MCF 10A (cell line): Measurements from ENCODE around the gene VTA1. TPM values are rescaled to one million over a fixed set of nuclear protein-coding genes. Genes with fewer than 3 reads are reported as not detected.

Source experiments
- BruUV-seq: library from RNA; stranded (reverse); fragments of 400-500 nt; replicated peaks from 2 replicates; lab custom pipeline; 2021; lab: Mats Ljungman, UMichigan
- CTCF ChIA-PET: fragments of 300-600 bp; sonication (Branson Sonifier 250); formaldehyde crosslinking; extraction: SDS; loops from one replicate; lab custom pipeline; 2021; ENCODE audit warnings: antibody characterized with exemption, inconsistent platforms; lab: Yijun Ruan, JAX
- POLR2A ChIA-PET: fragments of 300-600, 350-650 bp; sonication (Branson Sonifier 250); formaldehyde crosslinking; extraction: SDS; loops from one replicate; lab custom pipeline; 2020; ENCODE audit warnings: antibody characterized with exemption, inconsistent platforms; lab: Yijun Ruan, JAX
- DNase-seq: peaks from one replicate; pipeline ENCODE4 v3.0.0-alpha.2; 2018; ENCODE audit not compliant: unreplicated experiment
- H3K27ac Mint-ChIP-seq: one replicate; pipeline ENCODE4 v1.8.0; 2022; ENCODE audit warnings: mild to moderate bottlenecking, low read depth, mixed read lengths; ENCODE audit not compliant: unreplicated experiment
- H3K27me3 Mint-ChIP-seq: one replicate; pipeline ENCODE4 v1.8.0; 2022; ENCODE audit warnings: mixed read lengths; ENCODE audit not compliant: insufficient read depth, unreplicated experiment
- H3K36me3 Mint-ChIP-seq: one replicate; pipeline ENCODE4 v1.8.0; 2022; ENCODE audit warnings: mild to moderate bottlenecking, moderate library complexity, mixed read lengths; ENCODE audit not compliant: insufficient read depth, unreplicated experiment
- H3K4me1 Mint-ChIP-seq: one replicate; pipeline ENCODE4 v1.8.0; 2022; ENCODE audit warnings: mixed read lengths; ENCODE audit not compliant: insufficient read depth, unreplicated experiment
- H3K4me3 Mint-ChIP-seq: one replicate; pipeline ENCODE4 v1.8.0; 2022; ENCODE audit warnings: mild to moderate bottlenecking, moderate library complexity, mixed read lengths; ENCODE audit not compliant: unreplicated experiment
- H3K9me3 Mint-ChIP-seq: one replicate; pipeline ENCODE4 v1.8.0; 2022; ENCODE audit warnings: mixed read lengths; ENCODE audit not compliant: unreplicated experiment
- intact Hi-C: fragments of 100-400 bp; cut with micrococcal nuclease; formaldehyde crosslinking; loops from 2 replicates; pipeline ENCODE4 v1.14.1; 2022
- total RNA-seq: library from RNA; stranded (reverse); gene quantifications from 2 replicates; pipeline ENCODE4 v1.2.3, GENCODE V29; 2022
- TF ChIP-seq, protein P1 (sequence below): fragments of 200-600 bp; IDR thresholded peaks from one replicate; pipeline ENCODE4 v1.8.0; 2022; ENCODE audit warnings: antibody characterized with exemption, mild to moderate bottlenecking; ENCODE audit not compliant: unreplicated experiment

VTA1 gene
- total RNA-seq, 1 experiment from 2014 or later, result 42.9 TPM

DNA sequence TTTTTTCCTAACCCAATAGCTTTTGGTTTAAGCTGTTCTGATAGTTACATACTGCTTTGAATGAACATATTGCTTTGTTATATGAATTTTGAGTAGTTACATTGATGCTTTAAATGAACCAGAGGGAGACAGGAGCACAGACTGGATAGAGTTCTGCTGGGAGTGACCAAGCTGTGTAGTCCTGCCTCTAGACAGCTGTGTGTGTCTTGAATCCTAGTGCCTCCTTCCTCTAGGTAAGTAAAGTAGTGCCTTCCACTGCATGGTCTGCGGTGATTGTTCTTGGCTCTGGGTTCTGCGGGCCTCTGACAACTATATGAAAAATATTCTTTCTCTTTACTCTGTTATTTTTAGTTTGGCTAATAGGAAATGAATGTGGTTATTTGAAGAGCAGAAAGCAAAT, 108.7 kb downstream of the VTA1 start:
- TF ChIP-seq, protein P1, sequence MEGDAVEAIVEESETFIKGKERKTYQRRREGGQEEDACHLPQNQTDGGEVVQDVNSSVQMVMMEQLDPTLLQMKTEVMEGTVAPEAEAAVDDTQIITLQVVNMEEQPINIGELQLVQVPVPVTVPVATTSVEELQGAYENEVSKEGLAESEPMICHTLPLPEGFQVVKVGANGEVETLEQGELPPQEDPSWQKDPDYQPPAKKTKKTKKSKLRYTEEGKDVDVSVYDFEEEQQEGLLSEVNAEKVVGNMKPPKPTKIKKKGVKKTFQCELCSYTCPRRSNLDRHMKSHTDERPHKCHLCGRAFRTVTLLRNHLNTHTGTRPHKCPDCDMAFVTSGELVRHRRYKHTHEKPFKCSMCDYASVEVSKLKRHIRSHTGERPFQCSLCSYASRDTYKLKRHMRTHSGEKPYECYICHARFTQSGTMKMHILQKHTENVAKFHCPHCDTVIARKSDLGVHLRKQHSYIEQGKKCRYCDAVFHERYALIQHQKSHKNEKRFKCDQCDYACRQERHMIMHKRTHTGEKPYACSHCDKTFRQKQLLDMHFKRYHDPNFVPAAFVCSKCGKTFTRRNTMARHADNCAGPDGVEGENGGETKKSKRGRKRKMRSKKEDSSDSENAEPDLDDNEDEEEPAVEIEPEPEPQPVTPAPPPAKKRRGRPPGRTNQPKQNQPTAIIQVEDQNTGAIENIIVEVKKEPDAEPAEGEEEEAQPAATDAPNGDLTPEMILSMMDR, result no peak
- Mint-ChIP-seq H3K27ac (no peak overlapping the region), H3K4me1 (no peaks in the 10 kb centered on the region), H3K9me3 (no peaks in the 10 kb centered on the region), H3K27me3 (no peaks in the 10 kb centered on the region), H3K36me3 (peaks cover 6% of the 10 kb centered on the region), H3K4me3 (no peak overlapping the region)
- POLR2A ChIA-PET, result interaction anchor here (1.2 kb wide), 1 partner anchor 123 kb away, joined by 3 read pairs; no protein-coding TSS in a partner anchor
- DNase-seq, result no peak
- CTCF ChIA-PET, result interaction anchor here (0.6 kb wide), 1 partner anchor 725 kb away, joined by 3 read pairs; no protein-coding TSS in a partner anchor
- BruUV-seq, result no TSS peak
- intact Hi-C loops, result no loop called here

DNA sequence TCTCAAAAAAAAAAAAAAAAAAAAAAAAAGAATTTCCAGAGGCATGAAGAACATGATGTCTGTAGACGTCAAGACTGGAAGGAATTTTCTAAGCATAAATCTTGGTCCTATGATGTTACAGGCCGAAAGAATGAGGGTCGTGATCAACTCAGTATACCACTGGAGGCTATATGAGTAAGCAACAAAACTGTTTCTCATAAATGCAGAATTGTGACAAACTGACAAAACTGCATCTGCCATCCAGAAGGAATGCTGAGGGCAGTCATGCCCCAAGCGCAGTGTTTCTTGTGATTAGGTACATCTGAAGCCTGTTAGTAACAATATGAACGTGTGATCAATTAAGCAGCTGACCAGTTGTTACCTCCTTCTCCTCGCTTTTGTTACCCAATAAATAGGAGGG, 111.2 kb downstream of the VTA1 start:
- no peaks in the 10 kb centered on the region for H3K9me3 Mint-ChIP-seq
- no peaks in the 10 kb centered on the region for H3K27me3 Mint-ChIP-seq
- peaks cover 6% of the 10 kb centered on the region for H3K36me3 Mint-ChIP-seq
- no peak overlapping the region for H3K27ac Mint-ChIP-seq
- BruUV-seq, result no TSS peak
- intact Hi-C loops, result no loop called here
- CTCF ChIA-PET, result no interaction called here
- no peak for DNase-seq
- no peak overlapping the region for H3K4me3 Mint-ChIP-seq
- TF ChIP-seq, protein P1, result no peak
- H3K4me1 Mint-ChIP-seq, result no peaks in the 10 kb centered on the region
- POLR2A ChIA-PET, result no interaction called here

DNA sequence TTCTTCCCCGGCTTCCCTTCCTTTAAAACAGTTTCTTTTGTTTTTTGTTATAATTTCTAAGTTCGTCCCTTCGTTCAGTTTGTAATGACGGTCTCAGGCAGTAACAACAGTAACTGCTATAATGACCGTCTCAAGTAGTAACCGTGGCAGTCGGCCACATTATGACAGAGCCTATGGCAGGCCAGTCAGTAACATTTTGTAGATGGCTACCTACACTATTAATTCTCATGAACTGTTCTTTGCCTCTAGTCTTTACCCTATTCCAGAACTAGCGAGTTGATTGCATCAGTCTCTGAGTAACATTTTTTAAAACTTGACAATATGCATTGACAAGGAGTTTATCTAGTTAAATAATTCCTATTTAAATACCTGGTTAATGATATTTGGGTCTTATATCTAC, 111.7 kb downstream of the VTA1 start:
- Mint-ChIP-seq H3K36me3 (peaks cover 6% of the 10 kb centered on the region), H3K4me1 (no peaks in the 10 kb centered on the region), H3K27ac (no peak overlapping the region), H3K4me3 (no peak overlapping the region), H3K9me3 (no peaks in the 10 kb centered on the region), H3K27me3 (no peaks in the 10 kb centered on the region)
- no peak for DNase-seq
- intact Hi-C loops, result no loop called here
- BruUV-seq, result no TSS peak
- CTCF ChIA-PET, result no interaction called here
- POLR2A ChIA-PET, result no interaction called here
- TF ChIP-seq, protein P1, result no peak

DNA sequence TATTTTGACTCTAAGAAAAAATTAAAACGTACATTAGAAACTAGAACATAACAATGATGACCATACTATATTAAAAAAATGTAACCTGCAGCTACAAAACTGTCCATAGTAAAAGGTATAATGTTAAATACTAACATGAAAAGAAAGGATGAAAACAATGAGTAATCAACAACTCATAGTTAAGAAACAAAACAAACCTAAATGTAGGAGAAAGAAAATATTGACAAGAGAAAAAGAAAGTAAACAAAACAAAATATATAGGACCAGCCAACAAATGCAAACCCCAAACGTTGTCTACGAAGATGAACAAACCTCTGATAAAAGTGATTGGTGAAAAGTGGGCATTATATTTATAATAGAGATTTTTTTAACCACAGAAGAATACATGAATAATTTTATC, 113.7 kb downstream of the VTA1 start:
- DNase-seq, result no peak
- Mint-ChIP-seq H3K27me3 (no peaks in the 10 kb centered on the region), H3K36me3 (peaks cover 6% of the 10 kb centered on the region), H3K4me1 (no peaks in the 10 kb centered on the region), H3K4me3 (no peak overlapping the region), H3K9me3 (no peaks in the 10 kb centered on the region), H3K27ac (no peak overlapping the region)
- BruUV-seq, result no TSS peak
- ChIA-PET CTCF (interaction anchor here (1.1 kb wide), 1 partner anchor 12 kb away, joined by 3 read pairs; no protein-coding TSS in a partner anchor), POLR2A (interaction anchor here (1.3 kb wide), 1 partner anchor 41 kb away, joined by 6 read pairs; the partner anchor contains the start of gene ADGRG6)
- intact Hi-C loops, result no loop called here
- TF ChIP-seq, protein P1, result no peak
